ENCODE measurements around the gene GLOD5.

The GLOD5 gene

GRCh38 chrX:48754238-48754637, 7.3 kb upstream of the GLOD5 start:
- Histone ChIP-seq H3K4me3 (ENCODE audit: low read depth, low read length) (no peak overlapping the region), H3K27ac (no peak overlapping the region), H3K36me3 (replicated peaks) (no peaks in the 10 kb centered on the region), H3K27me3 (replicated peaks) (no peaks in the 10 kb centered on the region)
- no peak for TF ChIP-seq CTCF (IDR thresholded peaks at IDR 0.05; ENCODE audit: low read depth, low read length, missing control alignments)
- DNase-seq, result no peak
- in situ Hi-C loops (cut with HindIII; ENCODE audit: low pct_ligation_motif_present, low sequenced_read_pairs), result no loop called here

- TF ChIP-seq CTCF (IDR thresholded peaks at IDR 0.05; ENCODE audit: low read depth, low read length, missing control alignments), result no peak
- no peak for DNase-seq
- H3K36me3 ChIP-seq (replicated peaks), result no peaks in the 10 kb centered on the region
- in situ Hi-C loops (cut with HindIII; ENCODE audit: low pct_ligation_motif_present, low sequenced_read_pairs), result no loop called here
- H3K27ac ChIP-seq, result no peak overlapping the region
- H3K27me3 ChIP-seq (replicated peaks), result no peaks in the 10 kb centered on the region
- no peak overlapping the region for H3K4me3 ChIP-seq (ENCODE audit: low read depth, low read length)
Measured at GRCh38 chrX:48769230-48769629, 7.7 kb downstream of the GLOD5 start.

GRCh38 chrX:48770296-48770695, 8.7 kb downstream of the GLOD5 start:
- no peak for TF ChIP-seq CTCF (IDR thresholded peaks at IDR 0.05; ENCODE audit: low read depth, low read length, missing control alignments)
- H3K36me3 ChIP-seq (replicated peaks), result no peaks in the 10 kb centered on the region
- in situ Hi-C loops (cut with HindIII; ENCODE audit: low pct_ligation_motif_present, low sequenced_read_pairs), result no loop called here
- DNase-seq, result no peak
- no peaks in the 10 kb centered on the region for H3K27me3 ChIP-seq (replicated peaks)
- no peak overlapping the region for H3K27ac ChIP-seq
- no peak overlapping the region for H3K4me3 ChIP-seq (ENCODE audit: low read depth, low read length)

GRCh38 chrX:48772602-48773001, 11.1 kb downstream of the GLOD5 start:
- DNase-seq, result no peak
- in situ Hi-C loops (cut with HindIII; ENCODE audit: low pct_ligation_motif_present, low sequenced_read_pairs), result no loop called here
- no peaks in the 10 kb centered on the region for H3K27me3 ChIP-seq (replicated peaks)

GRCh38 chrX:48776818-48777439, 15.4 kb downstream of the GLOD5 start:
- no peak for DNase-seq

More at GRCh38 chrX:48772602-48773001, 11.1 kb downstream of the GLOD5 start:
- H3K4me3 ChIP-seq (ENCODE audit: low read depth, low read length), result no peak overlapping the region
- no peak for TF ChIP-seq CTCF (IDR thresholded peaks at IDR 0.05; ENCODE audit: low read depth, low read length, missing control alignments)
- no peaks in the 10 kb centered on the region for H3K36me3 ChIP-seq (replicated peaks)
- no peak overlapping the region for H3K27ac ChIP-seq

More at GRCh38 chrX:48776818-48777439, 15.4 kb downstream of the GLOD5 start:
- Histone ChIP-seq H3K4me3 (ENCODE audit: low read depth, low read length) (no peak overlapping the region), H3K27me3 (replicated peaks) (no peaks in the 10 kb centered on the region), H3K27ac (no peak overlapping the region), H3K36me3 (replicated peaks) (no peaks in the 10 kb centered on the region)
- TF ChIP-seq CTCF (IDR thresholded peaks at IDR 0.05; ENCODE audit: low read depth, low read length, missing control alignments), result no peak
- in situ Hi-C loops (cut with HindIII; ENCODE audit: low pct_ligation_motif_present, low sequenced_read_pairs), result no loop called here

Data from brain microvascular endothelial cell (primary cell).